DMS79 treated with DMSO at 0.1 percent for 48 hours (cell line): ENCODE measurements around the gene CHD2.
"Not testable (repeated sequence)": the region's sequence is repeated elsewhere in the genome, so short reads cannot be mapped to it uniquely, and the experiment has no call there.

Experiments used
- DNase-seq: peaks from one replicate; lab custom pipeline; 2025; lab: John Stamatoyannopoulos, UW

The CHD2 gene

DNA sequence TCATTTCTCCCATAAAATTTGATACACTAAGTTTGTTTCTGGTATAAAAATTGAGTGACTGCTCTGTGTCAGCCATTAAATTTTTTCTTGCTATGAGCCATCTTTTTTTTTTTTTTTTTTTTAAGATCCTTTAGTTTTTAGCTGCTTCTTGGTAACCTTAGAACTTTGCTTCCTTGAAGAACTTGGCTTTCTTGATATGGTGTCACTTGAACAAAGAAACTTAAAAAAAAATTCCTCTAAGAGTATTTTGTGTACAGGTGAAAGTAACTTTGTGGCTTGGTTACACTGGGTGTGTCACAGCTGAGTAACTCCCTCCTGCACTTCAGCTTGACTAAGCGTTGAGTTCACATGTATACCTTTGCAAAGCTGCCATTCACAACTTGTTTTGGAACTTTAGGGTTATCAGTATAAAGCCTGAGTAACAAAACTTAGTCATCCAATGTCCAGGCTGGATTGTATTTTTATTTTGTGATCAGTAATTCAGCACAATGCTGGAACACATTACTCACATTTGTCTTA is 6.5 kb downstream of the CHD2 start:
- DNase-seq = no peak

DNA sequence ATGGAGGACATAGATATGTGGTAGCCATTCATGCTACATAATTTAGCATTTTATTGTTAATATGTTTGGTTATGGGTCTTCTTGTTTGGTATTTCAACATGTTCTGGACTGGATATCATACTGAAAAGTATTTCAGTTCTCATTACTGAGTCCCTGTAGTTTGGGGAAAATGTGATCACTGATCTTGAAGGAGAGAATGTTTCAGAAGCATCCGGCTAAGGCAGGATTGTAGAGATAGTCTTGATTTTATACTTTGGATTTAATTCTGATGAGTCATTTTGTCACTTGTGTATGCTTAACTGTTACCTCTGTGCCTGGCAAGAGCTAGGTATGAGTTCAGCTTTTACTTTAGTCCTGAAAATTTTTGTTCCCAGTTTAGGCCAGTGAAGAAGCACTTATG is 7.1 kb downstream of the CHD2 start:
- no peak for DNase-seq

DNA sequence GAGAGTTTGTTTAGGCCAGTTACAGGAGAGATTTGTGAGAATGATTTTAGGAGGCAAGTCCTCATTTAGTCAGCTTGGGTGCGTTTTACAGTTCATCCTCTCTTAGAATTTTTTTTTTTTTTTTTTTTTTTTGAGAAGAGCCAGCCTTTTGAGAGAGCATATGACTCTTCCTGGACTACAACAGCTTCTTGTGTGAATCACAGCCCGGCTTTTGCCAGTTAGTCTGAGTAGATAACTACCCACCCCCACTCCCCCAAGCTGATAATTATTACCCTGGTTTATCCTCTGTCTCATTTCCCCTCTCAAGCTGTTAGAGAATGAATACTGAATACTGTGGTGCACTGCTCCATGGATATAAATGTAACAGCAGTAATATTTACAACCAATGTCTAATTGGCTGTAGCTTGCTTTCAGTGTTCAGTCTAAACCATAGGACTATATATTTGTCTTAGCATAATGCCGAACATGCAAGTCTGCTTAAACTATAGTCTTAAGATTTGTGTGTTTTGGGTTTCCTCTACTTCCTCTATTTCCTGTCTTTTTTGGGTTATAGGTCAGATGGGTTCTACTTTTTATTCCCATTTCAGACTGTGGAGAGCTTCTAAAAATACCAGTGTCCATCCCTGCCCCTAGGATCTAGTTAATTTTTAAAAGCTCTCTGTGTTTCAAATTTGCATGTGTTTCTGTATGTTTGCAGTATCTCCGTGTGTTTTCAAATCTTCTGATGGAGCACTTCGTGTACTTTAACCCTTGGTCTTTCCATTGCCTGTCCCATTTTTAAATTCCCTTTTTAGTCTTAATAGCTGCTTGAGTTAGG is 8.0 kb downstream of the CHD2 start:
- no peak for DNase-seq

DNA sequence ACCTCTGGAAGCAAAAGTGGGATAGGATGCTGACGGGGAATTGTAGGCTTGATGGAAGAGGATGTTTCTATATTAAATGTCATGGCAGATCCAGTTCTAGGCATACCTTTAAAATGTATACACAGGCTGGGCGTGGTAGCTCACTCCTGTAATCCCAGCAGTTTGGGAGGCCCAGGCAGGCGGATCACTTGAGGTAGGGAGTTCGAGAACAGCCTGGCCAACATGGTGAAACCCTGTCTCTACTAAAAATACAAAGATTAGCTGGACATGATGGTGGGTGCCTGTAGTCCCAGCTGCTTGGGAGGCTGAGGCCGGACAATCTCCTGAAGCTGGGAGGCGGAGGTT is 8.6 kb downstream of the CHD2 start:
- DNase-seq = no peak

DNA sequence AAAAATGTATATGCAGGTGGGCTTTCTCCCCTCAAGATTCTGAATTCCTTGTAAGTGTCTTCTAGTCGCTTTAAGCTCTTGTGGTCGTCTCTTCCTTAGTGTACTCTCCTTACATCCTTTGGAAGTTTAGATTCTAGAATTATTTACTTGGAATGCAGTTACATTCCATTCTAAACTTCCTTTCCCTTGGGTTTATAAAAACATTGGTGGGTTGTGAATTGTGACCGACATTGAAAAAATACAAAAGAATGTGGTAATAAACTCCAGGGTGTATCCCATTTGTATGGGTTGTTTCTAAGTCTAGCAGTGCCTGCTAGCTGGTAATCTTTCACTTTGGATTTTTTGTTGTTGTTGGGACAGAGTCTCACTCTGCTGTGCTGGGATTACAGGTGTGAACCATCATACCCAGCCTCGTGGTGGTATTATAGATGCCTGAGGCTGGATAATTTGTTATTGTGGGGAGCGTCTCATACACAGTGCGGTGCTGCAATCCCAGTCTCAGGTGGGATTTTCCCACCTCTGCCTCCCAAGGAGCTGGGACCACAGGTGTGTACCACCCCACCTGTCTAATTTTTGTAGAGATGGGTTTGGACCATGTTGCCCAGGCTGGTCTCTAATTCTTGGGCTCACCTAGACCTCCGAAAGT is 9.1 kb downstream of the CHD2 start:
- DNase-seq = no peak

DNA sequence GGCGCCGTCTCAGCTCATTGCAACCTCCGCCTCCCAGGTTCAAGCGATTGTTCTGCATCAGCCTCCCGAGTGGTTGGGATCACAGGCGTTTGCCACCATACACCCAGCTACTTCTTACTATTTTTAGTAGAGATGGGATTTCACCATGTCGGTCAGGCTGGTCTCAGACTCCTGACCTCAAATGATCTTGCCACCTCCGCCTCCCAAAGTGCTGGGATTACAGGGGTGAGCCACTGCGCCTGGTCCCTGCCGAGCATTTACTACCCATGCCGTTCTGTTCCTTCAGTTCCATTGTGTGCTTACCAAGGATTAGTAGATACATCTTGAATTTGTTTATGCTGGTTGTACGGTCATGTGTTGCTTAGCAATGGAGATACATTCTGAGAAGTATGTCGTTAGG is 10.3 kb downstream of the CHD2 start:
- DNase-seq = no peak

DNA sequence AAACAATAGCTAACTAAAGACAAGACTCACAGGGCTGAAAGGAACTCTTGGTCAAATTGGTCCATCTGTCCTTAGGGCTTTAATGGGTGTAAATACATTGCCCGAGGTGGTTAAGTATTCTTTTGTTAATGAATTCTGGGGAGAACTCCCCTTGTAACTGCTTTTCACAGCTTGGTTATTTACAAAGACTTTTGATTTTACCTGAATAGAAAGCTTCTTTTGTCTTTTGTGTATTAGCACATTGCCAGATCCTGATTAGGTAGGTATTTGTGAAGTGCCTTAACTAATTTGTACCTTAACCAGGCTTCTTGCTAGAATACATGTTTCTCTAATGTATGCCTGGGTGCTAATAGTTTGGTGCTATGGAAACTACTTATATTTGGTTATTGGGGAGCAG is 14.0 kb downstream of the CHD2 start:
- DNase-seq = no peak

DNA sequence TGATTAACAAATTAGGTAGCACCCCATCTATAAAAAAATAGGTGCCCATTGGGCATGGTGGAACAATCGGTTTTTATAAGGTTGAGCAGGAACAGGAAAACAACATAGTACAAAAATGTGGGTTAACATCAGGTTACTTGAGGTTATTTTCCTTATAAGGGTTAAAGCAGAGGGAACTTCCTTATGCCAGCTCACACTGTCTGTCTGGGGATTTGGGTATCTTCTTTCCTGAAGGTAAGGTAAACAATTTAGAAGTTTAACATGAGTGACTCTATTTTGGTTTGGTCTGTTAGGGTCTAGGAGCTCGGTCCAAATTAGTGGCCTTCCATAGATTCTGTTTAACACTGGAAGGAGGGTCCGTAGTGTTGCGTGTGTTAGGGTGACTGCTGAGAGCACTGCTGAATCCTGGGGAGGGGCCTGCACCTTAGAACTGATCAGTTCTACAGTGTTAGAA is 14.7 kb downstream of the CHD2 start:
- DNase-seq = no peak

DNA sequence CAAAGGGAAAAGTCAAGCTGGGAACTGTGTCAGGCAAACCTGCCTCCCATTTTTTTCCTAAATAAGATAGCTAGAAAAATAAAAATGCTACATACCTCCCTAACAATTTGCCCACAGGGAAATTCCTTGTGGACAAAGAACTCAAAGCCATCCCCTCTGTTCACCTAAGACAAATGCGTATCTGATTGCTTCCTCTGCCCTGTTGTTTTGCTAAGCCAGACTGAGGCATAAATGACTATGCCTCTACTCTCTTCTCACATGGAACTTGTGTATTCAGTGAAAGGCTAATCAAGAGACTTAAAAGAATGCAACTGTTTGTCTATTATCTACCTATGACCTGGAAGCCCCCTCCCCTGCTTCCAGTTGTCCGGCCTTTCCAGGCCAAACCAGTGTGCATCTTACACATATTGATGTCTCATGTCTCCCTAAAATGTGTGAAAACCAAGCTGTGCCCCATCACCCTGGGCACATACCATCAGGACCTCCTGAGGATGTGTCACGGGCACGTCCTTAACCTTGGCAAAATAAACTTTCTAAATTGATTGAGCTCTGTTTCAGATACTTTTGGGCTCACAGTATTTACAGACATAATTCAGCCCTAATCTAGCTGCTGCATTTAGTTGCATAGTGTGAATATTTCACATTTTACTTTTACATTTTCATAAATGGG is 15.8 kb downstream of the CHD2 start:
- no peak for DNase-seq

DNA sequence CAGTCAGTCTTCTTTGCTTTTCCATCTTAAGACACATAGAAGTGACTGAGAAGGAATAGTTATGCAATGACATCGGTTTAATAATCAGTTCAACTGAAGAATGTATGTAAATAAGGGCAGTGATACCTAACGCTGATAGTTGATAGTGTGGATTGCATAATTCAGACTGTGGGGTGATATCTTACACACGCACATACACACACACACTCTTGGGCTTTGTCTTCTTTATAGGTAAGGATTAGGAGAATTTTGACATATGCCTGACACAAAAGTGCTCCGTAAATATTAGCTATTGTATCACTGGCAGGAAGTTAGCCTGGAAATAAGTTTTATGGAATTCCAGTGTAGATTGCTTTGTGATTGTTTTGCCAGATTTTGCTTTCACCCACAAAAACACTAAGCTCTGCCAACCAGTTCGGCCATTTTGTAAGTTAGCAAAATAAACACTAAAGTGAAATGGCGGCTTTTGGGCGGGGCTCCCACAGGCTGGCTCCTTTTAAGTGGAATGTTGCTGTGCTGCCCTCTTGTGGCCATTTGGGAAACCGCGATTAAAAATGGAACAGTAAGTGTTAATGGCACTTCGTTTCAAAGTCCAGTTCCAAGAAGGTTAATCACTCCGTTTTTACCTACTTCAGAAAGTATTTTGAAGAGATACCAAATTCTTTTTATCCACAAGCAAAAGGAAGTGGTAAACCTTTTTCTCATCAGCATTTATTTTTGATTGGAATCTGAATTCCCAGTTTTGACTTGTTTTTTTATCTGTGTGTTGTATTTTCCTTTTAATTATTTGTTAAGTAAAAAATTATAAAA is 17.7 kb downstream of the CHD2 start:
- DNase-seq = peak; percentile 59

DNA sequence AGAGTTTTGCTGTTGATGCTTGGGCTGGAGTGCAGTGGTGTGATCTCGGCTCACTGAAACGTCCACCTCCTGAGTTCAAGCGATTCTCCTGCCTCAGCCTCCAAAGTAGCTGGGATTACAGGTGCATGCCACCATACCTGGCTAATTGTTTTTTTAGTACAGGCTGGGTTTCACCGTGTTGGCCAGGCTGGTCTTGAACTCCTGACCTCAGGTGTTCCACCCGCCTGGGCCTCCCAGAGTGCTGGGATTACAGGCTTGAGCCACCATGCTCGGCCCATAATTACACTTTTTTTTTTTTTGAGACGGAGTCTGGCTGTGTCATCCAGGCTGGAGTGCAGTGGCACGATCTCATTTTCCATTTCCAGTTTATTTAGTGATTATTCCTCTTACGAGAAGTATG is 18.8 kb downstream of the CHD2 start:
- DNase-seq = not testable (repeated sequence)

DNA sequence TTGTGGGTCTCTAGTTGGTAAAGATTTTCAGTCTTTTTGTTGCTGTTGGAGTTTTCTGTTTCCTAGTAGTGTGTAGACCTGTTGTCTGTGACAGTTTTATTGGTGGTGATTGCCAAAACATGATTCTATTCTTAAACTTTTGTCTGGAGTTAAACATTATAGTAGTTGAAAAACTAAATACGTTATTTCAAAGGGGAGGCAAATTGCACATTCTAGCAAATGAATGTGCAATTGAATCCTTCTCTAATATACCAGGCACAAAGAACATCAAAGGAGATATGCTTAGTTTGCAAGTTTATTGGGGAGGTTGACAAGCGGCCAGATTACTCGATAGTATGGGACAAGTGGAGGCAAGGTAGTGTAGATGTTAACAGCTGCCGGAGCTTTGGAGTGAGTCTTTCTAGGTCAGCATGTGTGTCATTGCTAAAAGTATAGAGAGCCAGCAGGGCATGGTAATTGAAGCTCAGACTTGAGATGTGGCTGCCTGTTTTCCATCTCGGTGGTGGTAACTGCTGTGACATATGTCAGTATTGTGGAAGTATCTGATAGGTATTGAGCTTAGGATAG is 20.6 kb downstream of the CHD2 start:
- DNase-seq = no peak

DNA sequence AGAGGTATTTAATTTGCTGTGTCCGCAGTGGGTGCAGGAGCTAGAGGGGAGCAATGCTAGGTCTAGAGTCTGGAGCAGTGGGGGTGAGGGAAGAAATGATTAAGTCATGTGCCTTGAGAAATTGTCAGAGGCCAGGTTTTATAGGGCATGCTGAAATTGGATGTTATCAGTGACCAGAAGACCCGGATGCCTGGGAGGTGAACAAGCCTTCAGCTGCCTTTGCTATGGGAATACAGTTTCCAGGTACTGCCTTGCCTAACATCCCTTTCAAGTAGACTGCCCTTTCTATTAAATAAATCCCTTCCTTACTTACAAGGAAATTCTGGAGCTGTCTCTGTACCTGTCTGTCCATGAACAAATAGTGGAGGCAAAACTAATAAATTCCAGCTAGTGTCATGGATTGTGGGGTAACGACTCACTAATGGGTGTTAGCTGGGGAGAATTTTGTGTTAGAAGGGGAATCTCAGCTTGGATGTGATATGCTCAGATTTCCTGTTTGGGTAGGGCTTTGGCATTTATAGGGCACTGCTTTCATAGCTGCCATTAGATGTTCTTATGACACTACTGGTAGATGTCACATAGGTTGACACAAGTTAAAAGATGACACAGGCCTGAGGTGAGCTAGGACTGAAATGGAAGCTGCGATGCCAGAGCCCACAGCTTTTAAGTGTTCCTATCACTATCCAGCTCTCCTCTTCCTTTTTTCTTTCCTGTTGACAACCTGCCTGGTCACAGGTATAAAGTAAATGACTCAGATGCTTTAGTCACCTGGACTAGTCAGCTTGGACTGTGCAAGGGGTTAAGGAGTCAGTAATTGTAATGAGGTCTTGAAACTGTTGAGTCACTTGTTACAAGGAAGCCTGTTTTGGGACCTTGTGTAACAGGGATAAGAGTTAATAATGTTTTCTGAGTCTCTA is 21.3 kb downstream of the CHD2 start:
- no peak for DNase-seq

DNA sequence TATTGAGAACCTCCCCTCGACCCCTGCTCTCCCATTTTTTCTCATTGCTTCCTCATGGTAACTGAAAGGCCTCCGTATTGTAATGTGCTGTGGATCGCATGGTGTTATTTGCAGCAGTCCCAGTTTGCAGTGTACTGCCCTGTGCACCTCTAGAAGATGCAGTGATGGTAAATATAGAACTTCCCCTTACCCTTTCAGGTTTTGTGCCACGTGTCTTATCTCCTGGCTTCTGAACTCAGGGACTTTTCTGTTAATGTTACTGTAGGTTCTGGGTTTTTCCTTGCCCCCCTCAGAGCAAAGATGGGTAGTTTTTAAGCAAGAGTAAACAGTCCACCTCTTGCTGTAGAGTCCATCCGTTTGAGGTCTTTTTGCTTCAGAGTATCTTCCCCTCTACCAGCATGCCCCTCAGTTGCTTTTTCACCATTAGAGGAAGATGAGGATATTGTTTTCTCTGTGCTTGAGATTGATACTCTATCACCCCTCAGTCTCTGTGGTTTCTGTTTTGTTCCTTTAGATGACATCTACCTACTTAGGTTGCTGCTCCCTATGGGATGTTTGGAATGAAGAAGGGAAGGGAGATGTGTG is 22.4 kb downstream of the CHD2 start:
- DNase-seq = no peak

DNA sequence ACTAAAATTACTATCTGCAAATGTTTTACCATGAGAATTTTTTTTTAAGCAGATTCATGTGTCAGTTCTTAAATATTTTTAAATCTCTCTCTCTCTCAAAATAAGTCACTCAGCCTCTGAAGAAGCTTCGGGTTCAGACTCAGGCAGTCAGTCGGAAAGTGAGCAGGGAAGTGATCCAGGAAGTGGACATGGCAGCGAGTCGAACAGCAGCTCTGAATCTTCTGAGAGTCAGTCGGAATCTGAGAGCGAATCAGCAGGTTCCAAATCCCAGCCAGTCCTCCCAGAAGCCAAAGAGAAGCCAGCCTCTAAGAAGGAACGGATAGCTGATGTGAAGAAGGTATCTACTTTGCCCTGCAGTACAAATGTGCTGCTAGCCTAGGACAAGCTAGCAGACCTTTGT is 24.1 kb downstream of the CHD2 start:
- no peak for DNase-seq

DNA sequence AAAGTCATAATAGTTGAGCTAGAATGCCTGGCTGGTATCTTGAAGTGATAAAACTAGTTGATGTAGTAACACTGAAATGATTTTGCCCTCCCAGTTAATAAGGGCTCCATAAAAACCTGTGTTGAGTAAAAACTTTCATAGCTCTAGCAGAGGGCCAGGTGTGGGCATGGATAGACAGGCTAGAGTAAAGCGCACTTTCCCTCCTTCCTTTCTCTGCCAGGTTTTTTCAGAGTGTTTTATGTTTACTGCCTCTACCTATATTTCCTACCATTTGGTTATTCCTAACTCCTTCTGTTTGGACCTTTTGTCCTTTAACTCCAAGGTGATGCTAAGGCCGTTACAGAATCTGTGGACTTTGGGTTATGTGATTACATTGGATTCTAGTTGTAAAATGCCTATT is 25.3 kb downstream of the CHD2 start:
- DNase-seq = no peak

DNA sequence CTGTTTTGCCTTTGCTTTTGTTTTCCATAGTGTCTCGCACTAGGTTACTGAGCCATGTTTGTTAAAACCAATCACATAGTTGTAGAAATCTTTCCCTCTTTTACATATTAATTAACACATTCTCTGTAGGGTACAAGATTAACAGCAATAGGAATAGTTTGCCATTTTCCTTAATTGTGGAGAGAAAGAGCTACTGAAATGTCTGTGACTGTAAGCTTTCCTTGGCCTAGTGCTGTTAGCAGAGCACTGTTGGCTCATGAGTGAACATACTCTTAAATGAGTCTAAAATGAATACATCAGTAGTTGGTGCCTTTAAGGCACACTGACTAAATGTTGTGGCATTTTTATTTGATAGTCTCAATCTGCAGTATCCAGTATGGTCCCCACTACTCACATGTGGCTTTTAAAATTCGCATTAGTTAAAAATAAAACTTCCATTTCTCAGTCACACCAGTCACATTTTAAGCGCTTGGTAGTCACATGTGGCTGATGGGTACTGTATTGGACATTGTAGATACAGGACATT is 28.2 kb downstream of the CHD2 start:
- DNase-seq = no peak

DNA sequence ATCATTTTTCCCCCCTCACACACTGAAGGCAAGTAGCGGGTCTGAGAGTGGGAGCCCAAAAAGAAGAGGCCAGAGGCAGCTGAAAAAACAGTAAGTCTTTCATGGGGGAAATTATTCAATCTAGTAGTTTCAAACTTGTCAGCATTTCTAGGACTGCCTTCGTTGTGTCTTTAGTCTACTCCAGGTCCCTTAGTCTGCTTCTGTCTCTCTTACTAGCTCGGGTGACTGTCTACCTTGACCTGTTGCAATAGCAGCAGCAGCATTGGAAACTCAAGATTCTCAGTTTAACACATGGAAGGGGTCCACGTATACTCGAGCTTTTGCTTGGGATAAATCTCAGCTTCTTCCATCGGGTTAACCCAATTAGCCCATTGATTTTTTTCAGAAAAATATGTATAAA is 28.9 kb downstream of the CHD2 start:
- DNase-seq = no peak

DNA sequence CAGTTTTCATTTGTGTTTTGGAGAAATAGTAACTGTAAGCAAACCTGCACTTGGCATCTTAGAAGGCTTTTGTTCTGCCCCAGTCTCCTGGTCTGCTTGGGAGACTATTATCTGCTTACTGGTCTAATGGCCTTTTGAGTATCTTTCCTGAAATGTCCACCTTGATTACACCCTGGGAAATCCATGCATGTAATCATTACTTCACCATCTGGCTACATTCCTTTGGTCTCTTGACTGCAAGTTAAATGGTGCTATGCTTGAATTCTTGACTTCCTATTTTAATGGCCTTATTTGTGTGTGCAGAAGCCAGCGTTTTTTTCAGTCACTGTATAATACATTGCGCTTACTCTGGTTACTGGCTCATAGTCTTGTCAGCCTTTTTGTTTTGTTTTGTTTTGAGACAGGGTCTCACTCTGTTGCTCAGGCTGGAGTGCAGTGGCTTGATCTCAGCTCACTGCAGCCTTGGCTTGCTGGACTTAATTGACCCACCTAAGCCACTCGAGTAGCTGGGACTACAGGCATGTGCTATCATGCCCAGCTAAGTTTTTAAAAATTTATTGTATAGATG is 30.0 kb downstream of the CHD2 start:
- peak; percentile 39 for DNase-seq

DNA sequence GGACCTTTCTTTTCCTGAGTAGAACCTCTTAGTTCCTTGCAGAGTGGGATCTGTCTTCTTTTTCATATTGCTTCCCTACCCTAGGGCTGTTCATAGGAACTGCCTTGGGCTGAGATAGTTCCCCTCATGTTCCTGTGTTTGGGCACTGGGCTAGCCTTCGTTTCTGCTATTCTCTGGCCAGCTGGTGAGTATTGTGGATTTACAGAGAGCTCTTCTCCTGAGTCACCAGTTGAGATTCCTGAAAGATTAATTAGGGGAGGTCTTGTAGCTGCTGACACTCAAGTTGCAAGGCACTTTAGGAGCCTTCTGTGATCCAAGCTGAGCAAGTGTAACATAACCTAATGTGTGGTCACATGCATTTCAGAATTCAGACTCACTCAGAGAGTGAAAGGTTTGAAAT is 30.7 kb downstream of the CHD2 start:
- peak; percentile 43 for DNase-seq
